Ovary (tissue), 3 donors: ENCODE data around the gene SMG9.

Source experiments
- EP300 ChIP-seq: sonication (generic); formaldehyde crosslinking; IDR thresholded peaks from one replicate; pipeline ENCODE4 v1.6.1; 2017; ENCODE audit warnings: antibody characterized with exemption
- POLR2A ChIP-seq: fragments of 450-650 bp; IDR thresholded peaks from one replicate; pipeline ENCODE4 v1.6.1; 2017; ENCODE audit warnings: antibody characterized with exemption, mild to moderate bottlenecking, moderate library complexity
- TF ChIP-seq, protein P1 (sequence below), 3 donors: fragments of 450-650 bp in 2 of 3; fragments of 200-600 bp in 1 of 3; IDR thresholded peaks; one replicate each; pipeline versions ENCODE4 v1.5.1 to v1.8.0; 2016 to 2022; ENCODE audit warnings: antibody characterized with exemption in 3 of 3, mild to moderate bottlenecking in 1 of 3
- donor health status: DM: no; HTN: no; CAD: no.

DNA sequence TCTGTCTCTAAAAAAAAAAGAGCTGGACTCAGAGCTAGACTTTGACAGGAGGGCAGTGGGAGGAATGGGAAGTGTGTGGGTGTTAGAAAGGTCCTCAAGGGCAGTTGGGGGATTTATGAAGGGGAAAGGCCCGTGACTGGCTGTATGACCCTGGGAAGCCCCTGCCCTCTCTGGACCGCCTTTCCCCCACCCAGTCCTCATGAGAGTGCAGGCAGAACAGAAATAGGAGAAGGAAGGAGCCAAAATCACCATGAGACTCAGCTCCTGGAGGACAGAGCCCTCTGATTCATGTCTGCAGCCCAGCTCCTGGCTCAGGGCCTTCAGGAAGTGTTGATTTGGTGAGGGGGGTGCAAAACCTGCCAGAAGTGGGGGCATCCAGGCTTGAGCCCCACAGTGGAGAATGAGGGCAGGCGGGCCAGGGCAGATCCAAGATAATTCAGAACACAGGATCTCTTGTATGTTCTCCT lies 8.7 kb upstream of the SMG9 start:
- TF ChIP-seq, protein P1, sequence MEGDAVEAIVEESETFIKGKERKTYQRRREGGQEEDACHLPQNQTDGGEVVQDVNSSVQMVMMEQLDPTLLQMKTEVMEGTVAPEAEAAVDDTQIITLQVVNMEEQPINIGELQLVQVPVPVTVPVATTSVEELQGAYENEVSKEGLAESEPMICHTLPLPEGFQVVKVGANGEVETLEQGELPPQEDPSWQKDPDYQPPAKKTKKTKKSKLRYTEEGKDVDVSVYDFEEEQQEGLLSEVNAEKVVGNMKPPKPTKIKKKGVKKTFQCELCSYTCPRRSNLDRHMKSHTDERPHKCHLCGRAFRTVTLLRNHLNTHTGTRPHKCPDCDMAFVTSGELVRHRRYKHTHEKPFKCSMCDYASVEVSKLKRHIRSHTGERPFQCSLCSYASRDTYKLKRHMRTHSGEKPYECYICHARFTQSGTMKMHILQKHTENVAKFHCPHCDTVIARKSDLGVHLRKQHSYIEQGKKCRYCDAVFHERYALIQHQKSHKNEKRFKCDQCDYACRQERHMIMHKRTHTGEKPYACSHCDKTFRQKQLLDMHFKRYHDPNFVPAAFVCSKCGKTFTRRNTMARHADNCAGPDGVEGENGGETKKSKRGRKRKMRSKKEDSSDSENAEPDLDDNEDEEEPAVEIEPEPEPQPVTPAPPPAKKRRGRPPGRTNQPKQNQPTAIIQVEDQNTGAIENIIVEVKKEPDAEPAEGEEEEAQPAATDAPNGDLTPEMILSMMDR (IDR thresholded peaks at IDR 0.05), result no peak
- TF ChIP-seq POLR2A, result no peak
- no peak for TF ChIP-seq EP300
